Epithelial cell of proximal tubule (primary cell): ENCODE results near the gene EHBP1. TPM values are rescaled to one million over a fixed set of nuclear protein-coding genes. Genes with fewer than 3 reads are reported as not detected.

Experiments
- DNase-seq: peaks from one replicate; pipeline ENCODE4 v3.0.0-alpha.2; 2011; ENCODE audit warnings: low read depth
- H3K4me3 ChIP-seq: 2 replicates; pipeline ENCODE4 v1.5.1; 2011; ENCODE audit warnings: low read depth, mild to moderate bottlenecking, low read length
- total RNA-seq: library from RNA; depleted of rRNA; stranded (reverse); fragments of >200 nt; gene quantifications from 2 replicates; pipeline ENCODE4 v1.2.3, GENCODE V29; 2015
- TF ChIP-seq, protein P1 (sequence below): conservative IDR thresholded peaks from 2 replicates; pipeline ENCODE4 v1.5.1; 2012; ENCODE audit warnings: low read depth, mild to moderate bottlenecking, low read length

The EHBP1 gene
- total RNA-seq, 1 donor from 2014 or later: 18.1 TPM

DNA sequence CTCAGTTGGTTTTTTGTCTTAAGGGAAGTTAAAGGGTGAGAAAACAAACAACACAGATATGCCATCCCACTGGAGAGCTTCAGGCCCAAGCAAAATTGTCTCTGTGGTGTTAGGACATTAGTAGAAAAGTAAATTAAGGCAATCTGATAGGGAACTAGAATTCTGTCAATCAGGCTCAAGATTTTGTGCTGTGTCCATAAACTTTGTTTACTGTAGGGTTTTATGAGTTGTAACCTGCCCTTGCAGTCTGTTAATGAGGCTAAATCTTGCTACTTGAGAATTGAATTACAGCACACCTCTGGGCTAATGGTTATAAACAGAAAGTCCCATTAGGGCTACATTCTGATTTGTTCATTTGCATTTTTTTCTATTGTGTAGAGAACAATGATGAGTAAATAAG, 267.1 kb downstream of the EHBP1 start:
- H3K4me3 ChIP-seq: no peak overlapping the region
- TF ChIP-seq, protein P1, sequence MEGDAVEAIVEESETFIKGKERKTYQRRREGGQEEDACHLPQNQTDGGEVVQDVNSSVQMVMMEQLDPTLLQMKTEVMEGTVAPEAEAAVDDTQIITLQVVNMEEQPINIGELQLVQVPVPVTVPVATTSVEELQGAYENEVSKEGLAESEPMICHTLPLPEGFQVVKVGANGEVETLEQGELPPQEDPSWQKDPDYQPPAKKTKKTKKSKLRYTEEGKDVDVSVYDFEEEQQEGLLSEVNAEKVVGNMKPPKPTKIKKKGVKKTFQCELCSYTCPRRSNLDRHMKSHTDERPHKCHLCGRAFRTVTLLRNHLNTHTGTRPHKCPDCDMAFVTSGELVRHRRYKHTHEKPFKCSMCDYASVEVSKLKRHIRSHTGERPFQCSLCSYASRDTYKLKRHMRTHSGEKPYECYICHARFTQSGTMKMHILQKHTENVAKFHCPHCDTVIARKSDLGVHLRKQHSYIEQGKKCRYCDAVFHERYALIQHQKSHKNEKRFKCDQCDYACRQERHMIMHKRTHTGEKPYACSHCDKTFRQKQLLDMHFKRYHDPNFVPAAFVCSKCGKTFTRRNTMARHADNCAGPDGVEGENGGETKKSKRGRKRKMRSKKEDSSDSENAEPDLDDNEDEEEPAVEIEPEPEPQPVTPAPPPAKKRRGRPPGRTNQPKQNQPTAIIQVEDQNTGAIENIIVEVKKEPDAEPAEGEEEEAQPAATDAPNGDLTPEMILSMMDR: no peak
- no peak for DNase-seq

DNA sequence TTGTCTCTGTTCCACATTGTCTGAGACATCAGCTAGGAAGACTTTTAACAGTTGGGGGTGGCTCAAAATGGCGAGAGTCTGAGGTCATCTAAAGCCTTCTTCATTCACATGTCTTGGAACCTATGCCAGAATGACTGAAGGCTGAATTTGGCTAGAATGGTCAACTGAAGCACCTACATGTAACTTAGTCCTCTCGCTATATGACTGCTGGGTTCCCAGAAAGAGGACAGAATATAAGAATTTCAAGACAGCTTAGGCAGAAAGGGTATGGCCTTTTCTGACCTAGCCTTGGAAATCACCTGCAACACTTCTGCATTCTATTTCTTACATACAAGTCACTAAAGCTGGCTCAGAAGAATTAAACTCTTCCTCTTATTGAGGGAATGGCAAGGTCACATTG, 269.5 kb downstream of the EHBP1 start:
- TF ChIP-seq, protein P1: no peak
- H3K4me3 ChIP-seq: no peak overlapping the region
- DNase-seq: no peak

DNA sequence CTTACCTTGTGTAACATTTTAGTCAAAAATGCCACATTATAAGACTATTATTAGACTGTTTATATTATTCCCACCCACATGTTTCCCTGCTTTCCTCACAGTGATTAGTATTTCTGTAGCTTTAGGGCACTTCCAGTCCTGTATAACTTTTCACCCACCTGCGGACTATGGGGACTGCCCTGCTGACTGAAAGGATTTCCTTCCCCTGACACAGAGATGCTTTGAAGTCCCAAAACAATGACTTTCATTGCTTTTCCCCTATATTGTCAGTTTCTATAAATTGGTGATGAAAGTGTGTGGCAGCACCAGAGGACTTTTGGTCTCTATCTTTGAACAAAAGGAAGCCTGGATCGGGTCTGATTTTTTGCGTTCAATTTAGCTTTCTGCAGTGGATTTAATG, 286.1 kb downstream of the EHBP1 start:
- DNase-seq: no peak
- no peak overlapping the region for H3K4me3 ChIP-seq
- TF ChIP-seq, protein P1: no peak

DNA sequence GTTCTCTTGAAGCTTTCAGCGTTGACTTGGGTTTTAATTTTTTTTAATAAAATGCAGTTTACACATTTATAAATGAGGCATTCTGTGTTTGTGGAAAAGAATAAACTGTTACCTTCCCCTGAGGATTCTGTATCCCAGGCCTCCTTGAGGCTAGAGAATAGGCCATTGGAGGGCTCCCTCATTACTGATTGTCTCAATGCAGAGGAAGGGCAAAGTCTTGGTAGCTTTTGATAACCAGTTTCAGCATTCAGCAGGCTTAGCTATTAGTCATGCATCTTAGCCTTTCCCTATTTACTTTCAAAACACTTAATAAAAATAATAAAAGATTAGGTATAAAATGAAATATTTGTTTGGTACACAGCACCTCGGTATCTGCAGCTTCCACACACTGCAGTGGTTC, 287.0 kb downstream of the EHBP1 start:
- H3K4me3 ChIP-seq: no peak overlapping the region
- TF ChIP-seq, protein P1: no peak
- DNase-seq: no peak

DNA sequence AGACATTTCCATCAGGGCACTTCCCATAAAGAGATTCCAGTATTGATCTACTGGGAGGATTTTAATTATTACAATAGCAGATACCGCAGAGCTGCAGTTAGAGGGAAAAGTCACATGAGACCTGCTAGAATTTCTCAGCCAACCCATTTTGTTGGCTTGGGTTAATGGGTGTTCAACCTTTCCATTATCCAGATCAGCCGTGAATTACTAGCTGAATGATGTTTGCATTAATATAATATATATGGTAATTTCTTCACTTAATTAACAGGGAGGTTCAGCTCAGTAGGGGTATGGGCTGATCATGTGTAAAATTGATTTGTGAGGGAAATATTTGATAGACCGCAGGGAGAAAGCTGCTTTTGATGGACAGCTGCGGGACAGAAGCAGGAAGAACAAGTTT, 288.7 kb downstream of the EHBP1 start:
- no peak overlapping the region for H3K4me3 ChIP-seq
- no peak for DNase-seq
- TF ChIP-seq, protein P1: no peak

DNA sequence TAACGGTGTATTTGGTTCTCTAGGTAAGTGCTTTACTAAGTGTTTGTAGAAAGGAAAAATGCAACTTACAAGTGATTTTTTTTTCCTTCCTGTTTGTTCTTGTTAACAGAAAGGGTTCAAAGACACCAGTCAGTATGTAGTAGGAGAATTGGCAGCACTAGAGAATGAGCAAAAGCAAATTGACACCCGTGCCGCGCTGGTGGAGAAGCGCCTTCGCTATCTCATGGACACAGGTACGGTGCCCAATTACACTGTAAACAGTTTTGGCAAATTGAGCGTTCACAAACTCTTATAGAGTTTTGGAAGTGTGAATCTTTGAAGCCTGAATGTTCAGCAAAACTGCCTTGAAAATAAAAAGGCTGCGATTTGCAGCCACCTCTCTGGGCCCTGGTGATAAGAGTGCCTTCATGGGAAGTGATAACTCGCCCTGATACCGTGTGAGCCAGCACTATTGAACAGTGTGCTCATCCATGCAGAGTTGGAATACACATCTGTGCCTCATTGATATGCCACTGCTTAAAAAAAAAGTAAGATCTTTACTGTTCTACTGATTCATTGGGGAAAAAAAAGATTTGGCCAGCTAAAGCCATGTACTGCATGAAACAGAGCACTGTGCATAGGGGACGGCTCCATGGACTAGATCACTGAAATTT, 291.1 kb downstream of the EHBP1 start:
- no peak for DNase-seq
- H3K4me3 ChIP-seq: no peak overlapping the region
- TF ChIP-seq, protein P1: no peak

DNA sequence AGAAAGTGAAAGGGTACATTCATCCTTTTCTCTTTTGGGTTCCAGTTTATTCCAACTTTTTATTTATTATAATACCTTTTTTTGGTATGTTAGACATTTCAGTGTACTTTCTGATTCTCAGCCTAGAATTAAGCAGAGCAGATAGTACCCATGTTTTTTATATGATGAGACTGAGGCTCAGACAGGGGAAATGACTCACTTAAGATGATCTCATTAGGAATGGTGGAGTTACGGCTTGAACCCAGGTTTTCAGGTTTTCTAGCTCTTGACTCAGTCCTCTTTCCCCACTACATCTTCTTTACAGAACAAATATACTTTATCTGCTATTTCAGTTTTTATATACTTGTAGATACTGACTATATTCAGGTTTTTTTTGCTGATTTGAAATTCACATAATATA, 293.4 kb downstream of the EHBP1 start:
- DNase-seq: no peak
- TF ChIP-seq, protein P1: no peak
- no peak overlapping the region for H3K4me3 ChIP-seq
